Measurements from ENCODE around the gene LMO2.

- no peak for TF ChIP-seq POLR2A (IDR thresholded peaks at IDR 0.05)
- TF ChIP-seq CTCF (IDR thresholded peaks at IDR 0.05): no peak
Observed at GRCh38 chr11:33896911-33897310, 5.0 kb upstream of the LMO2 start.
